HG03060 (cell line): Measurements from ENCODE around the gene TNS3.
"Not testable (repeated sequence)": the region's sequence is repeated elsewhere in the genome, so short reads cannot be mapped to it uniquely, and the experiment has no call there.

Source experiments
- ATAC-seq: cut with Tn5 transposase; IDR thresholded peaks from one replicate; pipeline ENCODE4 v1.9.1; 2021; ENCODE audit warnings: low read depth, moderate number of reproducible peaks; ENCODE audit not compliant: unreplicated experiment

TNS3 gene

DNA sequence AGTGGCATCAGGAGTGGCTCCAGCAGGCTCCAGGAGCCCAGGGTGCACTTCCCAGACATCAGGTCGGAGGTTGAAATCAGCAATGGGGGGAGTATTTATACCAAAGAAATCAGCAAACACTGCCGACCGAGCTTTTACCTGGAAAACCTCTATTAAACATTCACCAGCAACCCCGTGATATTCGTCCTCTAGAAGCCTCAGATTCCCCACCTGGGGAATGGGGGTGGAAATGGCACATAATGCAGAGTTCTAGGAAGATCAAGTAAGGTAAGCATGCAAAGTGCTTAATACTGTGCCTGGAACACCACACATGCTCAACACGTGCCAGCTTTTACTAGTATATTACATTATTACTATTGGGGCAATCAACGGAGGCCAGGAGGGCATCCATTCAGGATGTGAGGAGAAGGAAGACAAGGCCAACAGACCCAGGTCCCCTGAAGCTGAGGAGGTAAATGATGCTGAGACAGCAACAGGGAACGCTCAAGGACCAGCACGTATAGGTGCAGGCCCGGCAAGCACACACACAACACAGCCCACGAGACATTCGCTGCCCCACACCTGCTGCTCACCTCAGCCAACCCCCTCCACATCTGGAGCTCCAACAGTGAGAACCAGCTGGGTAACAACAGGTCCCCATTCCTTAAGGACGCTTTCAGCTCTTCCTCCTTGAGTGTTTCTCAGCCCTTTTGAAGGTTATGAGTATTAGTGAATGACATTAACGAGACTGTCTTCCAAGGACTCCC lies 125.5 kb downstream of the TNS3 start:
- no peak for ATAC-seq

GRCh38 chr7:47455872-47456185 lies 126.1 kb downstream of the TNS3 start:
- ATAC-seq: no peak

GRCh38 chr7:47454974-47455871 lies 126.7 kb downstream of the TNS3 start:
- no peak for ATAC-seq

GRCh38 chr7:47454069-47454973 lies 127.6 kb downstream of the TNS3 start:
- no peak for ATAC-seq

DNA sequence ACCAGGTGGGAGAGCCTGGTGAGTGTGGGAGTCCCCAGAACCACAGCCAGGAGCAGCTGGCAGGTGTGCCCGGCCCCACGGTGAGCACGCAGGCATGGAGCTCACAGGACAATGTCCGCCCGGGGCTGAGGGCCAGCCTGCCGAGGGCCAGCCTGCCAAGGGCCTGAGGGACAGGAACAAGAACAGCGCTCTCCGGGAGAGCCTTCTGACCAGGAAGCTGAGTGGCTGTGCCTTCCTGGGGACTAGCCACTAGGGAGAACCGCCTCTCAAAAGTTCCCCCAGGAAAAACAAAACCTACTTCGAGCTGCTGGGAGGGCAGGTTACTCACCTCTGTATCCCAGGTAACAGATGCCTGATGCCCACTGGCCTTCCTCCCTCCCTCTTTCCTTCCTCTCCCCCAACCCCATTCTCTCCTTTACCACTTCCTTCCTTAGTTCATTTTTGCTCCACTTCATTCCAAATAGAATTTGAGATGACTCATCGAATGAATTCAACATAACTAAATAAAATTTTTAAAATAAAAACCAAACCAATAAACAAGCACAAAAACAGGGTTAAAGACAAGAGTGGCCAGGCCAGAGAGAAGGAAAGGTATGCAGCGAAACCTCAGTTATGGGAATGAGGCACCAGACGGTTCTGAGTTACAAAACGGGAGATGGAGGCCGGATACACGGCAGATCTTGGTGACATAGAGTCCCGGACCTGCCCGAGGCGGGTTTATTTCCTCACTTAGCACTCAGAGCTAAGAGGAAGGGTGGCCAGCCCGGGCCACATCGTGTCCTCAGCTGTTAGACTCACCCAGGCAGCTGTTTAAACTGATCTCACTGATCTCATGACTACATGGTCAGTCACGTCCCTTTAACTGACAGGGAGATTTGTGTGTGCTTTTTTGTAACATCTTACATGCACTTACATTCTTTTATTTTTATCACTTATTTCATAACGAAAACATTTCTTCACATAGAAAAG lies 128.5 kb downstream of the TNS3 start:
- no peak for ATAC-seq

GRCh38 chr7:47452715-47453092 lies 129.2 kb downstream of the TNS3 start:
- no peak for ATAC-seq

GRCh38 chr7:47452295-47452694 lies 129.6 kb downstream of the TNS3 start:
- no peak for ATAC-seq

DNA sequence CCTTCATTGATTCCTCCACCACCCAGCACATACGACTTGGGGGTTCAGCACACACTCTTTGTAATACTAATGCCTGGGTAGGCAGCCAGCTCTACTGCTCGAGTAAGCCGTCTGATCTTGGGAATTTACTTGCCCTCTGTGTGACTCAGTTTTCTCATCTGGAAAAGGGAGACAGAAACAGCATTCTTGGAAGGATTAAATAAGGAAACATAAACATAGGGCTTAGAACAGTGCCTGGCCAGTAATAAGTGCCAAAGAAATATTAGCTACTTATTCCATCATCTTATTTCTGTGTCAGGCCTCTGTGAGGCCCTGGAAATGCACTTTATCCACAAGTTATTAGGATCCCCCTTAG lies 130.1 kb downstream of the TNS3 start:
- ATAC-seq: no peak

- no peak for ATAC-seq
Measured at GRCh38 chr7:47449810-47450590, 131.9 kb downstream of the TNS3 start.

GRCh38 chr7:47448971-47449370 lies 132.9 kb downstream of the TNS3 start:
- ATAC-seq: no peak

DNA sequence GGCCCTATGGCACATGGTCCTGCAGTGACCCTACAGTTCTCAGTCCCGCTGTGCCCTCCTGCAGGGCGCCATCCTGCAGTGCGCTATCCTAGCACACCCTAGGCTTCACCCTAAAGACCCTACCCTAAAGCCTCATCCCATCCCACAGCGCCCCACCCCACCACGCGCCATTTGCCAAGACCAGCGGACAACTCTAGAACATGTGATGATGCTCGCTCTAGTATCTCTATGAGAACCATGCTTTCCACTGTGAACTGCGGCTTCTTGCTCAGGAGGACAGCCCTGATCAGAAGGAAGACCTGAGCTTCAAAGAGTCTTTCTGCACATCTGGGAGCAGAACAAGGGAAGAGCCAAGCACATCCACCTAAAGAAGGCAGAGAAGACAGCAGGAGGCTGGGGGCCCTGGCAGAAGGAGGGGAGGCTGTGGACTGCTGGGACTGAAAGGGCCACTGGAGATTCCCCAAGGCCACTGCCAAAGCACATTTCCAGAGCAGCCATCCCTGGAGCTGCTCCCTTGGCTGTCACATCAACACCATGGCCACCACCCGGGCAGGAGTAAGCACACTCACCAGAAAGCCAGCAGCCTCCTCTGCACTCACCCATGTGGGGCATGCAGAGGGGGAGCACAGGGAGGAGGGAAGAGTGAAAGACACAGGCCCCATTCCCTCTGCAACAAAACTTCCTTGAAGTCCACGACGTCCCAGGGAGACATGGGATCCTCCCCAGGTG lies 134.1 kb downstream of the TNS3 start:
- ATAC-seq: no peak

GRCh38 chr7:47446871-47447466 lies 134.9 kb downstream of the TNS3 start:
- ATAC-seq: no peak

GRCh38 chr7:47444376-47445098 lies 137.4 kb downstream of the TNS3 start:
- no peak for ATAC-seq

DNA sequence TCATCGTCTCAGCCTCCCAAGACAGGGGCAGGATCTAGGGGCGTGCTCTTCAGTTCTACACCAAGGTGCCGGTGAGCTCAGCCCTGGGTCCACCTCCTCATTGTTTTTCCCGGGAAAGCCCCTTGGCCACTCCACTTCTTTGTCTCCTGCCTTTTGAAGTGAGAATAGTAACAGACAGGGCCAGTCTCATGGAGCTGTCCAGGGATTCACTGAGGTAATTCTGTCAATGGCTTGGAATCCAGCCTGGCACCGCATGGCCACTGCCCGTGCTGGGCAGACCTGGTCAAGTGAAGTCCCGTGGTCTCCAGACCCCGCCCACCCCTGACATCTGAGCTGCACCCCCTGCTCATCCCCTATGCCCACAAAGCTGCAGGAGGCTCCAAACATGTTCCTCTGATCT lies 138.9 kb downstream of the TNS3 start:
- no peak for ATAC-seq

GRCh38 chr7:47442605-47442865 lies 139.4 kb downstream of the TNS3 start:
- no peak for ATAC-seq

DNA sequence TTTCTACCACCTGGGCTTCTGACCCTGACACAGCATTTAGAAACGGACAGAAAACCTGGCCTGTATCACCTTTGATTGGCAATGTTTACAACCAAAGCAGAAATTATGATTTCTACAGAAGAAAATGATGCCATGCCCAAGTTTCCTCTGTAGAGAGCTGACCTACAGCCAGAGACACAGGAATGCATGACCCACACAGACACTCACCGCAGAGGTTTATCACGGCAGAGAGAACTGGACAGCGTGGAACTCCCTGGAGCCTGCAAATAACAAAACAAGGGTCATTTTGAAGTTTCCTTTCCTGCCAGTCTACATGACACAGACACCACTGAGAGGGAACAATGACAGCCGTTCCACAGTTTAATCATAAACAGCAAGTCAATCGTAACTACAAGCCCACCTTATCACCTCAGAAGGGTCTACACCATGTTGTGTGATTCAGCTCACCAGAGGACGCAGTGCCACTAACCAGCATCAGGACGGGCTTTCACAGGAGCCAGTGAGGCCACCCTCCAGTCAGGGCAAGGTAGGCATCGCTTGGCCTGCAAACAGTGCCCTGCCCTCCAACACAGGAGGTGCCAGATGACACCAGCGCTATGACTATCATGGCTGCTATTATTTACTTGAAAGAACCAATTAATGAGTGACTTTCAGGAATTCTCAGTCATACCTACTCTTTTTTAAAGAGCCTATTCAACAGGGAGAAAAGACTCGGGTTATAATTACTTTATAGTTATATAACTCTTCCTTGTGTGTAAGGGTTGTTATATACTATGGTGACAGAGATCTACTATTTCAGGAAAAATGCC lies 139.9 kb downstream of the TNS3 start:
- no peak for ATAC-seq

DNA sequence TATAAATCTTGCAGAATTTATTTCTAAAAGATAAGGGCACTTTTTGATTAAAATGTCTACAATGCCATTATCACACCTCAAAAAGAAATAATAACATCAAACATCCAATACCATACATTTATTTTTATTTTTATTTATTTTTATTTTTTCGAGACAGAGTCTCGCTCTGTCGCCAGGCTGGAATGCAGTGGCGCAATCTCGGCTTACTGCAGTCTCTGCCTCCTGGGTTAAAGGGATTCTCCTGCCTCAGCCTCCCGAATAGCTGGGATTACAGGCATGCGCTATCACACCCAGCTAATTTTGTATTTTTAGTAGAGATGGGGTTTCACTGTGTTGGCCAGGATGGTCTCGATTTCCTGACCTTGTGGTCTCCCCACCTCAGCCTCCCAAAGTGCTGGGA lies 140.9 kb downstream of the TNS3 start:
- ATAC-seq: not testable (repeated sequence)
